ENCODE measurements around the gene D2HGDH. TPM values are rescaled to one million over a fixed set of nuclear protein-coding genes. Genes with fewer than 3 reads are reported as not detected.

Gene D2HGDH
- total and polyA plus RNA-seq, 2 of the 8 experiments (the other 6 are each of a cell fraction or from before 2014, with no cell fraction given), result 3.4 to 8.1 TPM

DNA sequence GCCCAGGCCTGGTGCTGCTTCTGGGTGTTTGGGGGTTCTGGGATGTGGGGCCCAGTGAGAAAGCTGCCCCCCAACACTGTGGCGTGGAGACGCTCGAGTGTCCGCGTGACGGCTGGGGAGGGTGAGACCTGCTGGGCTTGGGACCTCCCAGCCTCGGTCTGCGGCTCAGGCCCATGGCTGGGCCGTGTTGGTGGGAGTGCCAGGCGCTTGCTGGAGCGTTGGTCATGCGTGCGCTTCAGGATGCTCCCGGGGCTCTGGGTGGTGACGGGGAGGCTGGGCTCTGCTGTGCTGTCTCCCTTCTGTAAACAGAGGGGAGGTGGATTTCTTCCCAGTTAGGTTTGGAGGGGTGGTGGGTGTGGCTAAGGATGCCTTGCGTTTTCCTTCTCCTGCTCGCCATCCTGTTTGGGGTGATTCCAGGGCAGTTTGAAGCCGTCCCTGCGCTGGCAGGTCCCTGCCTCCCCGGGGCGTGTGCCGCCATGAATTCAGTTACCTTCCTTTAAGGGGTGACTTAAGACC, 42.8 kb downstream of the D2HGDH start (continued):
- no peak for TF ChIP-seq RBBP5 (IDR thresholded peaks at IDR 0.05; ENCODE audit: borderline replicate concordance, low read depth, low read length)
- no peak for TF ChIP-seq GABPA (IDR thresholded peaks at IDR 0.05; ENCODE audit: borderline replicate concordance, insufficient read depth, low read length)
